GM12873 (cell line): ENCODE measurements around the gene EXTL1.

Source experiments
- TF ChIP-seq, protein P1 (sequence below): IDR thresholded peaks from 2 replicates; pipeline ENCODE4 v1.5.1; 2012; ENCODE audit warnings: low read depth, mild to moderate bottlenecking, moderate library complexity, low read length, control low read depth; ENCODE audit not compliant: insufficient read depth; ENCODE audit errors: missing control alignments

The EXTL1 gene

DNA sequence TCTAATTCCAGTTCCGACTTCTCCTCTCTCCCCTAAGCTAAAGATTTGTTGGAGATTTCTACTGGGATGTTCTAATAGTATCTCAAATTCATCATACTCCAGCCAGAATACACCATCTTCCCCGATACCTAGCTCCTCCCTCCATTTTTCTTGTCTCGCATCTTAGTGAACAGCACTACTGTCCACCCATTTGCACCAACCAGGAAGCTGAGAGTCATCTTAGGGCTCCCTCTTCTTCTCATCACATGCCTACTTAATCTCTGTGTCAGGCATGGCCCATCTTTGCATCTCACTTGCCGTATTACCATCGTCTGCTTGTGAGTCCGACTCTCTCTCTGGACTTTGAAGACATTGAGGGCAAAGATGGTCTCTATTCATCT lies 49.4 kb downstream of the EXTL1 start:
- TF ChIP-seq, protein P1, sequence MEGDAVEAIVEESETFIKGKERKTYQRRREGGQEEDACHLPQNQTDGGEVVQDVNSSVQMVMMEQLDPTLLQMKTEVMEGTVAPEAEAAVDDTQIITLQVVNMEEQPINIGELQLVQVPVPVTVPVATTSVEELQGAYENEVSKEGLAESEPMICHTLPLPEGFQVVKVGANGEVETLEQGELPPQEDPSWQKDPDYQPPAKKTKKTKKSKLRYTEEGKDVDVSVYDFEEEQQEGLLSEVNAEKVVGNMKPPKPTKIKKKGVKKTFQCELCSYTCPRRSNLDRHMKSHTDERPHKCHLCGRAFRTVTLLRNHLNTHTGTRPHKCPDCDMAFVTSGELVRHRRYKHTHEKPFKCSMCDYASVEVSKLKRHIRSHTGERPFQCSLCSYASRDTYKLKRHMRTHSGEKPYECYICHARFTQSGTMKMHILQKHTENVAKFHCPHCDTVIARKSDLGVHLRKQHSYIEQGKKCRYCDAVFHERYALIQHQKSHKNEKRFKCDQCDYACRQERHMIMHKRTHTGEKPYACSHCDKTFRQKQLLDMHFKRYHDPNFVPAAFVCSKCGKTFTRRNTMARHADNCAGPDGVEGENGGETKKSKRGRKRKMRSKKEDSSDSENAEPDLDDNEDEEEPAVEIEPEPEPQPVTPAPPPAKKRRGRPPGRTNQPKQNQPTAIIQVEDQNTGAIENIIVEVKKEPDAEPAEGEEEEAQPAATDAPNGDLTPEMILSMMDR: no peak

DNA sequence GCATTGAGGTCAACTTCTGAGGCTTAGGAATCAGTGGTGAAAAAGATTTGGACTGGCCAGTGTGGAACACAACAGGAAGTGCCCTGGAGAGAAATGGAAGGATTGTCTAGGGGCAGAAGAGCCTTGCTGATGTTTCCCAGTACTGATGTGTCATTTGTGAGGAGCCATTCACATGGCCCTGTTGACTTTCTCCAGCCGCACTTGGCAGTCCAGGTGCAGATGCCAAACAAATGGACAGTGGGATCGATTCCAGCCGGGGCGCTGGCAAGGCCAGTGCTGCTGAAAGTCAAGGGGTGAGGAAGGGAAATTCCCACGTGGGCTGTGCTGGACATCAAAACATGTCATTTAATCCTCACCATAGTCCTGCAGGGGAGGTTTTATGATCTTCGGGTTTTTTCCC lies 50.7 kb downstream of the EXTL1 start:
- TF ChIP-seq, protein P1: no peak

DNA sequence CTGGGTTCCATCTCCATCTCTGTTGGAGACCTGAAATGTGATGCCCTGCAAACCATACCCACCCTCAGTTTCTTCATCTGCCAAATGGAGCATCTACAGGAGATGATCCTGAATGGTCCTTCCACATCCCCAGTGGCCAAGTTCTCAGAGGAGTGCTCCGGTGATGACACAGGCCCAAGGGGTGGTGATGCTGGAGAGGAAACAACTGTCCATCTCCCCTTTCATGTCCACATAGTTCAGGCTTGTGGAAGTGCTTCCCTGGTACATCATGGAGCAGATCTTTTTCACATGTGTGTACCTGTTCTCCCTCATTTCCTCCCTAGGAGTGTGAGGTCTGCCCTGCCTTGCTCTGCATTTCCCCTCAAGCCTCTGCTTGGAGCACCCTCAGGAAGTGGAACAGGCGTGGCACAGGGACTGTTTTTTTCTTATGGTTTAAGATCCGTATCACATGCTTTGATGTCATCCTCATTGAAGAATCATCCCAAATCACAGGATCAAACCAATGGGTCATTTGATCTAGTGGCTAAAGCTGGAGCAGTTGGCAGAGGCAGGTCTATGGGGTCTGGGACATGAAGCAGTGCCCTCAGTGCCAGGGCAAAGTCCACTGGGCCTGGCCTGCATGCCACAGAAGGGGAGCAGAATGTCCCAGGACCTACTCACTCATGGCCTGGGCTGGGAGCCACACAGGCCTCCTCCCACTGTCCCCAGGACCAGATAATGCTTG lies 54.0 kb downstream of the EXTL1 start:
- TF ChIP-seq, protein P1: no peak

DNA sequence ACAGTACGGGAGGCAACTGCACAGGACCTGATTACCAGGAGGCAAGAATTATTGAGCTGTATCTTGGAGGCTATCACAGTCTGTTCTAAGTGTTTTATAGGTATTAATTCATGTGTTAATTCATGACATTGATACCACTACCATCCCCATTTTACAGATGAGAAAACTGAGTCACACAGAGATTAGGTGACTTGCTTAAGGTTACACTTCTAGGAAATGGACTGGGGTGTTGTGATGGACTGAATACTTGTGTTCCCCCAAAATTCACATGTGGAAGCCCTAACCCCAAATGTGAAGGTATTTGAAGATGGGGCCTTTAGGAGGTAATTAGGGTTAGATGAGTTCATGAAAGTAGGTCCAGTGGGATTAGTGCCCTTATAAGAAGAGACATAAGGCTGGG lies 55.9 kb downstream of the EXTL1 start:
- TF ChIP-seq, protein P1: no peak

DNA sequence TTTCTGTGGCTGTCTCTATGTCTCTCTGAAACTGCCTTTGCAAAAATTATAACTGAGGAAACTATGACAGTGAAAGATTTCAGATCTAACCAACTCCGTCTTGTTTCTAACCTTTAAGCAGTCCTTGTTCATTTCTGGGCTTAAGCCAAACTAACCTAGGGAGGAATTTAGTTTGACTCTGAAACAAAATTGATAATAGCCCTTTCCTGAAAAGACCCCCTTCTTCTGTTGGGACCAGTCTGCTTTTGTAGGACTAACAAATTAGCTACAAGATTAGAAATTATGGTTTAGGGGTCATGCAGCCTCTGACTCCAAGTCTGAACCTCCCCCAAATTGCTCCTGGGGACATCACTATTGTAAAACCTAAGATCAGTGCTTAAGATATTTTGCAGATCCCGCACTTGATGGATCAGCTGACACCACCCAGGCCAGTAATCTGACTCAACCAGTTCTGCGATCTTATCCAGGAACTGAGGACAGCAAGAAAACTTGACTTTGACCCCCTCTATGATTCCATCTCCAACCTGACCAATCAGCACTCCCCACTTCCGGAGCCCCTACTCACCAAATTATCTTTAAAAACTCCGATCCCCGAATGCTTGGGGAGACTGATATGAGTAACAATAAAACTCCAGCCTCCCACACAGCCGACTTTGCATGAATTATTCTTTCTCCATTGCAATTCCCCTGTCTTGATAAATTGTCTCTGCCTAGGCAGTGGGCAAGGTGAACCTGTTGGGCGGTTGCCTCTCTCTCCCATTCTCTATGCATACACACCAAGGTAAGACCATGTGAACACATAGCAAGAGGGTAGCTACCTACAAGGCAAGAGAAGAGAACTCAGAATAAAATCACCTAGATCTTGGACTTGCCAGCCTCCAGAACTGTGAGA lies 57.0 kb downstream of the EXTL1 start:
- TF ChIP-seq, protein P1: no peak

DNA sequence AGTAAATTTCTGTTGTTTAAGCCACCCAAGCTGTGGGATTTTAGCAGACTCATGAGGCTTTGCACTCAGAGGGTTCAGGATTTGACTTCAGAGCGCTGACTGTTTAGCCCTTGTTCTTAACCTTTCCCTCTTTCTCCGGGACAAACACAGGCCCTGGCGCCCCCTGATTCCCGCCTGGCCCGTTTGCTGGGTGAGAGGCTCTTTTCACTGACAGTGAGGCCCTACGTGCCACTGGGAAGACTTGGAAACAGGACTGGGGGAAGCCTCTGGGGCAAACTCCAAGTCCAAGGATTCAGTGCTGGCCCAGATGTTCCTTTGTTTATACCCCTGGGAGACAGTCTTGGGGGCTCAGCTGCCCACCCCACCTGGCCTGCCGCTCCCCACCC lies 57.6 kb downstream of the EXTL1 start:
- TF ChIP-seq, protein P1: no peak
